Colonic mucosa (tissue), 4 donors: ENCODE results near the gene MIA3. TPM values are rescaled to one million over a fixed set of nuclear protein-coding genes. Genes with fewer than 3 reads are reported as not detected.
"Not testable (repeated sequence)": the region's sequence is repeated elsewhere in the genome, so short reads cannot be mapped to it uniquely, and the experiment has no call there.

Experiments
- DNase-seq: peaks from one replicate; pipeline ENCODE4 v3.0.0-alpha.2; 2020
- H3K27ac ChIP-seq: fragments of 200-600 bp; one replicate; pipeline ENCODE4 v1.8.0; 2021
- H3K27me3 ChIP-seq: fragments of 200-600 bp; one replicate; pipeline ENCODE4 v1.8.0; 2021
- H3K36me3 ChIP-seq: fragments of 200-600 bp; one replicate; pipeline ENCODE4 v1.8.0; 2021
- H3K4me1 ChIP-seq: fragments of 200-600 bp; one replicate; pipeline ENCODE4 v1.8.0; 2021; ENCODE audit warnings: mild to moderate bottlenecking
- H3K4me3 ChIP-seq: fragments of 200-600 bp; one replicate; pipeline ENCODE4 v1.8.0; 2021
- H3K9ac ChIP-seq, 2 donors: one replicate each; pipeline ENCODE4 v1.7.0; 2013; ENCODE audit warnings: control low read depth in 2 of 2, low read depth in 2 of 2, low read length in 2 of 2
- H3K9me3 ChIP-seq: fragments of 200-600 bp; one replicate; pipeline ENCODE4 v1.8.0; 2021
- CTCF ChIP-seq: fragments of 200-600 bp; IDR thresholded peaks from one replicate; pipeline ENCODE4 v1.8.0; 2022; ENCODE audit warnings: antibody characterized with exemption, mild to moderate bottlenecking
- intact Hi-C: fragments of 100-400 bp; cut with DNase I; formaldehyde crosslinking; loops from one replicate; pipeline ENCODE4 v1.14.1; 2022
- total RNA-seq, 2 donors: library from RNA; stranded (reverse); fragmentation: NEBNext Ultra II Directional in 1 of 2; extraction: Animal tissue kit (Norgen Biotek cat#: 25700) in 1 of 2; gene quantifications; one replicate each; pipeline ENCODE4 v1.2.1, GENCODE V29; 2021
- donor health status: healthy.
- donor health status: DM: no; HTN: no; CAD: no.
- donor health status: DM: no; HTN: no; CAD: no.

MIA3 gene
- total RNA-seq, 2 donors from 2014 or later = 63.5 to 92.4 TPM

- Histone ChIP-seq H3K4me3 (no peak overlapping the region), H3K27me3 (no peaks in the 10 kb centered on the region), H3K4me1 (no peaks in the 10 kb centered on the region), H3K9me3 (no peaks in the 10 kb centered on the region), H3K9ac (no peak overlapping the region), H3K27ac (no peak overlapping the region), H3K36me3 (peaks cover 13% of the 10 kb centered on the region)
- TF ChIP-seq CTCF = no peak
- no peak for DNase-seq
- intact Hi-C loops = no loop called here
Observed at GRCh38 chr1:222665964-222666363, 48.1 kb downstream of the MIA3 start.

- H3K27me3 ChIP-seq, H3K4me1 ChIP-seq, intact Hi-C loops, DNase-seq, H3K9ac ChIP-seq, H3K4me3 ChIP-seq, H3K27ac ChIP-seq, H3K9me3 ChIP-seq: not testable (repeated sequence)
- H3K36me3 ChIP-seq = peaks cover 13% of the 10 kb centered on the region
Observed at GRCh38 chr1:222668184-222668583, 50.3 kb downstream of the MIA3 start.

GRCh38 chr1:222669107-222669506 is 51.2 kb downstream of the MIA3 start:
- H3K27ac ChIP-seq, H3K4me1 ChIP-seq, H3K36me3 ChIP-seq, H3K27me3 ChIP-seq, H3K4me3 ChIP-seq, H3K9me3 ChIP-seq, DNase-seq, intact Hi-C loops, H3K9ac ChIP-seq: not testable (repeated sequence)

GRCh38 chr1:222670110-222670509 is 52.2 kb downstream of the MIA3 start:
- H3K27ac ChIP-seq = no peak overlapping the region
- DNase-seq = no peak
- H3K9me3 ChIP-seq = no peaks in the 10 kb centered on the region
- no peak overlapping the region for H3K4me3 ChIP-seq
- H3K27me3 ChIP-seq = no peaks in the 10 kb centered on the region
- H3K9ac ChIP-seq = no peak overlapping the region
- no peaks in the 10 kb centered on the region for H3K36me3 ChIP-seq
- intact Hi-C loops = no loop called here
- TF ChIP-seq CTCF = no peak
- no peaks in the 10 kb centered on the region for H3K4me1 ChIP-seq

GRCh38 chr1:222680080-222680479 is 62.2 kb downstream of the MIA3 start:
- intact Hi-C loops = no loop called here
- Histone ChIP-seq H3K9me3 (no peaks in the 10 kb centered on the region), H3K36me3 (no peaks in the 10 kb centered on the region), H3K27ac (no peak overlapping the region), H3K27me3 (no peaks in the 10 kb centered on the region), H3K9ac (no peak overlapping the region), H3K4me3 (no peak overlapping the region), H3K4me1 (no peaks in the 10 kb centered on the region)
- DNase-seq = no peak
- no peak for TF ChIP-seq CTCF

- no peak for DNase-seq
- Histone ChIP-seq H3K36me3 (peaks cover 5% of the 10 kb centered on the region), H3K27me3 (no peaks in the 10 kb centered on the region), H3K27ac (no peak overlapping the region), H3K9me3 (no peaks in the 10 kb centered on the region), H3K9ac (no peak overlapping the region), H3K4me1 (no peaks in the 10 kb centered on the region), H3K4me3 (no peak overlapping the region)
- intact Hi-C loops = no loop called here
- no peak for TF ChIP-seq CTCF
Observed at GRCh38 chr1:222691016-222691415, 73.1 kb downstream of the MIA3 start.

- no peak overlapping the region for H3K9ac ChIP-seq
- no peak overlapping the region for H3K27ac ChIP-seq
- intact Hi-C loops = no loop called here
Observed at GRCh38 chr1:222694927-222695326, 77.0 kb downstream of the MIA3 start.

More at GRCh38 chr1:222694927-222695326, 77.0 kb downstream of the MIA3 start:
- H3K36me3 ChIP-seq = no peaks in the 10 kb centered on the region
- no peak overlapping the region for H3K4me3 ChIP-seq
- H3K9me3 ChIP-seq = no peaks in the 10 kb centered on the region
- DNase-seq = no peak
- no peaks in the 10 kb centered on the region for H3K4me1 ChIP-seq
- TF ChIP-seq CTCF = no peak
- no peaks in the 10 kb centered on the region for H3K27me3 ChIP-seq
